ENCODE measurements around the gene FARP1.

FARP1 gene

GRCh38 chr13:98155475-98156109 is 12.7 kb downstream of the FARP1 start:
- ChIA-PET CTCF (interaction anchor here (1.0 kb wide), 1 partner anchor 9 kb away, joined by 3 read pairs; no protein-coding TSS in a partner anchor), POLR2A (no interaction called here)
- TF ChIP-seq CTCF (IDR thresholded peaks at IDR 0.05; ENCODE audit: insufficient read depth, low read length, missing control alignments), result no peak
- no peak overlapping the region for H3K4me3 ChIP-seq (ENCODE audit: low read depth, low read length)
- no peak for DNase-seq (ENCODE audit: low read depth, low spot score)

GRCh38 chr13:98156259-98156658 is 13.4 kb downstream of the FARP1 start:
- CTCF ChIA-PET, result no interaction called here

DNA sequence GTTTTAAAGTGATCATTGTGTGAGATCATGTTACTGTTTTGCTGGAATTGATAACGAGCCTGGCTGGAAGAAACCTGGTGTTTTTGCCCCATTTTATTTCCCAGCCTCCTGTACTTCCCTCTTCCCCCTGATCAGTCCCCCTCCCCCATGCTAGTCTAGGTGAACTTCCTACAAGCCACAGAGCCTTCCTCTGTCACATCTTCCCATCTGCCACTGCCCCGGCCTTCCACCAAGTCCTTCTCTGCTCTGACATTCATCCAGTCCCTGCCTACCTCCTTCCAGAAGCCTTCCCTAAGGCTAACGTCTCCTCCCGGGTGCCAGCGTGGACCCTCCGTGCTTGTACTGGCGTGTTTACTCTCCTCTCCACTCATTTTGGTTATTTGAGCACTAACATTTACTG is 14.3 kb downstream of the FARP1 start:
- no peak for TF ChIP-seq CTCF (IDR thresholded peaks at IDR 0.05; ENCODE audit: insufficient read depth, low read length, missing control alignments)
- ChIA-PET POLR2A (no interaction called here), CTCF (no interaction called here)
- no peak for DNase-seq (ENCODE audit: low read depth, low spot score)
- no peak overlapping the region for H3K4me3 ChIP-seq (ENCODE audit: low read depth, low read length)

More at GRCh38 chr13:98156259-98156658, 13.4 kb downstream of the FARP1 start:
- DNase-seq (ENCODE audit: low read depth, low spot score), result no peak
- no peak for TF ChIP-seq CTCF (IDR thresholded peaks at IDR 0.05; ENCODE audit: insufficient read depth, low read length, missing control alignments)
- POLR2A ChIA-PET, result no interaction called here
- H3K4me3 ChIP-seq (ENCODE audit: low read depth, low read length), result no peak overlapping the region

DNA sequence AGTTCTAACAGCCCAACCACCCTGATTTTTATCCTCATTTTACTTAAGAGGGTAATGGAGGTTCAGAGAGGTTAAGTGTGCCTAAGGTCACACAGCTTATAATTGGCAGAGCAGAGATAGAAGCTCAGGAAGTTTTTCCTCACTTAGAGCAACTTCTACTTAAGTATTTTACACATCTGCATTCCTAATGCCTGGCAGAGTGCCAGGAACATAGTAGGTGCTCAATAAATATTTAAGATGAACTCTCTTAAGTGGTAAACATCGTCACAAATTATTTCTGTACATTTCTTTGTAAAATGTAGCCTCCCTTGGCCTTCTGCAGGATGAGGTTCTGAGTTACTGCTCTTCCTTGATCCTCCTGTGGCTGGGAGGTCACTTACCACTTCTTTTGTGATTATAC is 14.7 kb downstream of the FARP1 start:
- CTCF ChIA-PET, result no interaction called here
- POLR2A ChIA-PET, result no interaction called here
- H3K4me3 ChIP-seq (ENCODE audit: low read depth, low read length), result no peak overlapping the region
- DNase-seq (ENCODE audit: low read depth, low spot score), result no peak
- TF ChIP-seq CTCF (IDR thresholded peaks at IDR 0.05; ENCODE audit: insufficient read depth, low read length, missing control alignments), result no peak

DNA sequence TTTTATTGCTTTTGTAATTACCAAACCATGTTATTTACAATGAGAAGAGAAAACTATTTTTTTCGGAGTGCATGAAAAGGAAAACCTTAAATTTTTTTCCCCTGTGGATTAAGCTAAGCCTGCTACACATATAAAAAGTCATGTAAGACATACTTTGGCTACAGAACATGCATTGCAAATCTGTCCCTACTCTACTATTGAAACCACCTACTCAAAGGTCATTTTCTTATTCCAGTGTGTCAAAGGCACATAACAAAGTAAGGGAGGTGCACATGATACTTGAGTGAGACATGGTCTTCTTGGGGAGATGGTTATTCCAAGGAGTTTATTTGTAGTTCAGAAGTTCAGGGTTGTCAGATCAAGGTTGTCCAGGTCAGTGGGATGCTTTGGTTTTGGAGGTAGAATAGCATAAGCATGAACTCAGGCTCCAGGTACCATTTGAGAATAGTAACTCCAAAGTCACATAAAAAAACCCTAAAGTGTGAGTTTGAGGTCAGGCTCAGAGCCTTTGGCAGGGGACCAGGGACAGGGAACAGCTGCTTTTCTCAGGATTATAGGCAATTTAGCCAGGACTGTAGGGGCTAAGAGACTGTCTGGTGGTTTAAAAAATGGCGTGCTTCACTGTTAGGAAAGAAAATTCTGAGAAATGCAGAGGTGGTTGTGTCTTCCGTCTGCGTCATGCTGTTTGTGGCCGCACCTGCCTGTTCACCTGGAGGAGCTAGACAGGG is 15.4 kb downstream of the FARP1 start:
- CTCF ChIA-PET, result interaction anchor here (1.3 to 1.6 kb wide), 2 partner anchors 10 to 287 kb away, joined by 3 to 4 read pairs; no protein-coding TSS in a partner anchor
- POLR2A ChIA-PET, result no interaction called here
- no peak for DNase-seq (ENCODE audit: low read depth, low spot score)
- no peak for TF ChIP-seq CTCF (IDR thresholded peaks at IDR 0.05; ENCODE audit: insufficient read depth, low read length, missing control alignments)
- no peak overlapping the region for H3K4me3 ChIP-seq (ENCODE audit: low read depth, low read length)

DNA sequence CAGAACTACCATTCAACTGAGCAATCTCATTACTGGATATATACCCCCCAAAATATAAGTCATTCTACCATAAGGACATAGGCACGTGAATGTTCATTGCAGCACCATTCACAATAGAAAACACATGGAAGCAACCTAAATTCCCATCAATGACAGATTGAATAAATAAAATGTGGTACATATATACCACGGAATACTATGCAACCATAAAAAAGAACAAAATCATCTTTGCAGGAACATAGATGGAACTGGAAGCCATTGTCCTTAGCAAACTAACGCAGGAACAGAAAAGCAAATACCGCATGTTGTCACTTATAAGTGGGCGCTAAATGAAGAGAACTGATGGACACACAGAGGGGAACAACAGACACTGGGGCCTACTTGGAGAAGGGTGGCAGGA is 20.0 kb downstream of the FARP1 start:
- TF ChIP-seq CTCF (IDR thresholded peaks at IDR 0.05; ENCODE audit: insufficient read depth, low read length, missing control alignments), result no peak
- CTCF ChIA-PET, result no interaction called here
- POLR2A ChIA-PET, result no interaction called here
- no peak overlapping the region for H3K4me3 ChIP-seq (ENCODE audit: low read depth, low read length)
- no peak for DNase-seq (ENCODE audit: low read depth, low spot score)

Measured in AG04449 (cell line).